Right renal cortex interstitium (tissue), 3 donors: ENCODE results near the gene SRSF2. TPM values are rescaled to one million over a fixed set of nuclear protein-coding genes. Genes with fewer than 3 reads are reported as not detected.
"Not testable (repeated sequence)": the region's sequence is repeated elsewhere in the genome, so short reads cannot be mapped to it uniquely, and the experiment has no call there.

Experiments used
- DNase-seq, 3 donors: peaks; one replicate each; pipeline ENCODE4 v3.0.0-alpha.2; 2013; ENCODE audit warnings: low read depth in 3 of 3, low spot score in 2 of 3
- polyA plus RNA-seq, 3 donors: library from polyadenylated mRNA; unstranded; fragments of 120-200 nt; gene quantifications; one replicate each; pipeline ENCODE4 v1.2.1, GENCODE V29; 2013; ENCODE audit not compliant: insufficient read length in 3 of 3

The SRSF2 gene
- 100 to 1,000 TPM; 395 to 434 (median 415) TPM for polyA plus RNA-seq

GRCh38 chr17:76737082-76737675 lies at the start of gene SRSF2:
Gene SRSF2 (minus strand): TSS chr17:76737331. CDS start chr17:76737160, 171 bp downstream.
- peak in 2 of 3 donors; percentile 97 for DNase-seq

- no peak for DNase-seq
Observed at GRCh38 chr17:76784926-76785325, 47.8 kb upstream of the SRSF2 start.

- DNase-seq, result no peak
Observed at GRCh38 chr17:76783146-76783545, 46.0 kb upstream of the SRSF2 start.

- DNase-seq, result no peak
Observed at GRCh38 chr17:76781056-76781982, 44.2 kb upstream of the SRSF2 start.

GRCh38 chr17:76775021-76775600 lies 38.0 kb upstream of the SRSF2 start:
- DNase-seq, result no peak

GRCh38 chr17:76772842-76773525 lies 35.9 kb upstream of the SRSF2 start:
- no peak for DNase-seq

GRCh38 chr17:76758570-76758969 lies 21.4 kb upstream of the SRSF2 start:
- no peak for DNase-seq

- no peak for DNase-seq
Observed at GRCh38 chr17:76757256-76757655, 20.1 kb upstream of the SRSF2 start.

GRCh38 chr17:76755285-76755684 lies 18.2 kb upstream of the SRSF2 start:
- DNase-seq, result no peak

GRCh38 chr17:76753061-76753961 lies 16.2 kb upstream of the SRSF2 start:
- no peak for DNase-seq

- DNase-seq, result no peak
Observed at GRCh38 chr17:76752006-76752405, 14.9 kb upstream of the SRSF2 start.

- no peak for DNase-seq
Observed at GRCh38 chr17:76751416-76751993, 14.4 kb upstream of the SRSF2 start.

- DNase-seq, result no peak
Observed at GRCh38 chr17:76748657-76749056, 11.5 kb upstream of the SRSF2 start.

- DNase-seq, result no peak
Observed at GRCh38 chr17:76747716-76748363, 10.7 kb upstream of the SRSF2 start.

- not testable (repeated sequence) for DNase-seq
Observed at GRCh38 chr17:76745785-76746184, 8.7 kb upstream of the SRSF2 start.

- DNase-seq, result no peak
Observed at GRCh38 chr17:76744747-76745146, 7.6 kb upstream of the SRSF2 start.

GRCh38 chr17:76742958-76743357 lies 5.8 kb upstream of the SRSF2 start:
- DNase-seq, result no peak

- DNase-seq, result no peak
Observed at GRCh38 chr17:76740329-76741118, 3.4 kb upstream of the SRSF2 start.
